Hepatocyte (in vitro differentiated cells): Measurements from ENCODE around the gene LPAR2.

Source experiments
- EZH2 ChIP-seq: fragments of 200-600 bp; sonication (generic); IDR thresholded peaks from 2 replicates; pipeline ENCODE4 v1.6.1; 2016; ENCODE audit warnings: antibody characterized with exemption, mild to moderate bottlenecking, borderline replicate concordance
- EZH2phosphoT487 ChIP-seq: fragments of 200-600 bp; sonication (generic); IDR thresholded peaks from one replicate; pipeline ENCODE4 v1.6.1; 2018; ENCODE audit warnings: antibody characterized with exemption, mild to moderate bottlenecking, low read depth, moderate library complexity; ENCODE audit not compliant: unreplicated experiment, severe bottlenecking

DNA sequence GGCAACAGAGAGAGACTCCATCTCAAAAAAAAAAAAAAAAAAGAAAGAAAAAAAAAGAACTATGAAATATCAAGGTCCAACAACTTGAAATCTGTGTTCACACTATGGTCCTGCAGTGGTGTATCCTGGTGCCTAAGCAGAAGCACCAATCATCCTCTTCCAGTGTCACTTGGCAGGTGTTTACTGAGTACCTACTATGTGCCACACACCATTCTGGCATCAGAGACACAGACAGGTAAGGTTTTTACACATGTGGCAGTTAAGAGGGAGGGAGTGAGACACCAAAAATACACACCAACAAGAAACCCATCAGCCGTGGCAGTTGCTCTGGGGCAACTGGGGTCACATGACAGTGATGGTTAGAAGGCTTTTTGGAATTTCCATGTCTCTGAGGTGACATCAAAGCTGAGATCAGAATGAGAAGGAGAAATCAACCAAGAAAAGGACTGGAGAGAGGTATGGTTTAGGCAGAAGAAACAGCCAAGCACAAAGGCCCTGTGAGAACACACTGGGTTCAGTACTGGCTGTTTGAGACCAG, 27.2 kb downstream of the LPAR2 start:
- TF ChIP-seq EZH2phosphoT487 (no peak), EZH2 (no peak)
